DMS153 treated with DMSO at 0.1 percent for 48 hours (cell line): Measurements from ENCODE around the gene CHAF1A.

ENCODE experiments used
- DNase-seq: peaks from one replicate; lab custom pipeline; 2025; ENCODE audit not compliant: unreplicated experiment; lab: John Stamatoyannopoulos, UW

Gene CHAF1A

DNA sequence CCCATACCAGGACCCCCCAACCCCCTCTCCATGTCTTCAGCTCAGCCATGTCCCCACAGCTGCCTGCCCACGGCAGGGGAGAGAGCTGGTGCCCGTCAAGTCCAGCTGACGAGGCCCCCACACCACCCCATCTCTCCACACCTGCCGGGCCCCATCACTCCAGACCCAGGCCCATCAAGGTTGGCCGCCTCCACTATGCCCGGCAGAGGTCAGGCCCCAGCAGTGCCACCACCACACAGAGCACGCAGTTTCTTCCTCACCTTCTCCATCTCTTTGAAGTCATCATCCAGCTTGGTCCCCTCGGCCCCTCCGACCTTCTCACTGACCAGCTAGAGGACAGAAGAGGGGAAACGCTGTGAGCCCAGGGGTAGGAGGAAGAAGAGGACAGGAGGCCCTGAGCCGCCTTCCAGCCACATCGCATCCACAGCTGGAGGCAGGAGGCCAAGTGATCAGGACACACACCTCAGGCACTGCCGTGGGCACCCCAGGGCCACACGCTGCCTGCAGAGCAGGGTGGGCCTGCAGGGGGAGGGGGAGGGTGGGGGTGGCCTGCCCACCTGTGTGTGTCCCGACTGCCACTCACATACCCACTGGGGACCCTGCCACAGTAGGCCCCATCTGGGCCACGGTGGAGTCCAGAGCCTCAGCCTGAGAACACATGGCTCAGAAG is 35.6 kb upstream of the CHAF1A start:
- DNase-seq: no peak

DNA sequence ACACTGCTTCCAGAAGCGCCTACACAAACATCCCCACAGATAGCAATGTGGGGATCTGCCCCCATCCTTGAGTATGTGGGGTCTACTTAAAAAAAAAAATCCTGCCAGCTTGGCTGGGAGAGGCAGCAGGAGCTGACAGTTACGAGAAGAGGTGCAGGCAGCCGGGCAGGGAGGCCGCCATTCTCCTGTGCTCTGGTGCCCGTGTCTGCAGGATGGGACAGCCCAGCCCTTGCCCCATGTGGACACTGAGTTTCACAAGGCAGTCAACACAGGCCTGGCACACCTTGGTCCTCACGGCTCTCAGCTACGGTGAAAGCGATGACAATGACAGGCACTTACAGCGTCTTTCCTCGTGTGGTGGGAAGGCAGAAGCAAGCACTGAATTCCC is 35.1 kb upstream of the CHAF1A start:
- no peak for DNase-seq

DNA sequence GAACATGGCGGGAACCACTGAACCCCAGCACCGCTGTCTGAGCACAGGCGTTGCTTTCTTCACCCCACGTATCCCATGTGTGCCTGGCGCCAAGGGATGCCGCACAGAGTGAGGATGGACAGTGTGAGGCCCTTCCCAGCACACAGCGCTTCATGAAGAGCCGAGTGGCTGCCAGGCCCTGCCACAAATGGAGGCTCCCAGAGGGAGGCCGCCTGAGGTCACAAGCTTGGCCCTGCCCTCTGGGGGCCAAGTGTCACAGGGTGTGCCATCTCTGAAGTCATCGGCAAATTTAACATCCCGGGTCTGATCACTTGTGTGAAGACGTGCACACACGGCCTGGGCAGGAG is 34.7 kb upstream of the CHAF1A start:
- DNase-seq: no peak

DNA sequence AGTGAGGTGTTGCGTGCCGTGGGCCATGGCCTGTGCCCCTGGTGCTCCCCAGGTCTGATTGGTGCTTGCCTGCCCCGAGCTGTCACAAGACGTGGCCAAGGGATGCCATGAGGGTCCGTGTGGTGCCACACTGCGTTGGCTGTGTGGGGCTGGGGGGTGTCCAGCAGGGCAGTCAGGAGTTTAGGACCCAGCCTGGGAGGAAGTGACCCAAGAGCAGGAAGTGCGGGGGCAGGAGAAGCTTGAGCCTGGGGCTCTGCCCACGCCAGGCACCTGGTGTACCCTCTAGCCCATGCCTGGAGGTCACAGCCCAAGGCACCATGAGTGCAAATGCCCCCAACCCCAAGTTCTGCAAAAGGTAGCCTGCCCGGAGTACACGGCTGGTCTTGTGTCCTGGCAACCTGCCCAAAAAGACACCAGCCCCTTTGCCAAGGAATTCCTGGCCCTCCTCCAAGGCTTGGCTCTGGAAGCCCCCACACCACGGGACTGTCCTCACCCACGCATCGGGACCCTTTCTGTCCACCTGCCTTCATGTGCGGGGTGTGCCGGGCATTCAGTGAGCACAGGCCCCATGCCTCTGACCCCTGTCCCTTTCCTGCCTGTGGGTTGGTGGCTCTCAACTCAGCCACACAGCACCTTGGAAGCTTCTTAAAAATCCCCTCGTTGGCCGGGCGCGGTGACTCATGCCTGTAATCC is 34.2 kb upstream of the CHAF1A start:
- no peak for DNase-seq

DNA sequence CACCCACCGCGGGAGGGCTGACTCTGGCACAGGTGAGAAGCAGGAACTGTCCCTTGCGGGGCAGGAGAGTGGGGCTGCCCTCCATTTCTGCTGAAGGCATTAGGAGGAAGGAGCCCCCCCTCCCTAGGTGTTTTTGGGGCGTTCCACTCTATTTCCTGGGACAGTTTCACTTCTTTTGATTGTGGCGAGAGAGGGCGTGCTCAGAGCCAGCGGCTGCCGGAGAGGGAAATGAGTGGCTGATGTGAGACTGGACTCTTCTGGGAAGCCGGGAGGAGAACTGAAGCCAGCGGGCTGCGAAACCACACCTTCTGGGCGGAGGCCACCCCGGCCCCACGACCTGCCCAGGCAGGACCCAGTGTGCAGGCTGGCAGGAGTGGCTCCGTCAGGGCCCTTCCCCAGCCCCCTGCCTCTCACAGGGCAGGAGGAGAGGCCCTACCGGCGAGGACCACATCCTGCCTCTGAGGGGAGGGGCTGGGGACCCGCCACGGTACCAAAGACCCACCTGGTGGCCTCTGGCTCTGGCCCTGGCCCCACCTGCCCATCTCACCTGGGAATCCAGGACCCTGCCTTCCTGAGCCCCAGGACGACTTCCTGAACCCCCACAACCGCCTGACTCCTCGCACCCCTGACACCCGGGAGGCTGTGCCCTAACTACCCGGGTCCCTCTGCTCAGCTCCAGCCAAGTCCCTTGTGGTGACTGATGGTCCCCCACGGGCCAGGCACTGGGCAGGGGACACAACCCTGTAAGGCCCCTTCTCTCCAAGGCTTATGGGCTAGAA is 33.1 kb upstream of the CHAF1A start:
- DNase-seq: peak; percentile 27

DNA sequence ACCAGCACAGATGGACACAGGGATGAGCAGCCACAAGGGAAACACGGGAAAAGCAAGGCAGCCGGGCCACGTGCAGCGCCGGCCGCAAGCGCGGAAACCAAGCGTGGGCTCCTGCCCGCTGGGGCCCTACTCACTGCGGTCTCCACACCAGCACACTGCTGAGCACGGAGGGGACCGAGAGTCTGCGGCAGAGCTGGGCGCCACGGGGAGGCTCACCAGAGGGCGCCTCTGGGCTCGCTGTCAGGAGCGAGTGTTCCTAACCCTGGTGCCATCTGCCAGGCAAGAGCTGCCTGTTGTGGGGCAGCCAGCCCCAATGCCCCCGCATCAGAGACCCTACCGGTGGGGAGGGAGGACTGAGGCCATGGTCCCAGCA is 32.6 kb upstream of the CHAF1A start:
- peak; percentile 14 for DNase-seq

DNA sequence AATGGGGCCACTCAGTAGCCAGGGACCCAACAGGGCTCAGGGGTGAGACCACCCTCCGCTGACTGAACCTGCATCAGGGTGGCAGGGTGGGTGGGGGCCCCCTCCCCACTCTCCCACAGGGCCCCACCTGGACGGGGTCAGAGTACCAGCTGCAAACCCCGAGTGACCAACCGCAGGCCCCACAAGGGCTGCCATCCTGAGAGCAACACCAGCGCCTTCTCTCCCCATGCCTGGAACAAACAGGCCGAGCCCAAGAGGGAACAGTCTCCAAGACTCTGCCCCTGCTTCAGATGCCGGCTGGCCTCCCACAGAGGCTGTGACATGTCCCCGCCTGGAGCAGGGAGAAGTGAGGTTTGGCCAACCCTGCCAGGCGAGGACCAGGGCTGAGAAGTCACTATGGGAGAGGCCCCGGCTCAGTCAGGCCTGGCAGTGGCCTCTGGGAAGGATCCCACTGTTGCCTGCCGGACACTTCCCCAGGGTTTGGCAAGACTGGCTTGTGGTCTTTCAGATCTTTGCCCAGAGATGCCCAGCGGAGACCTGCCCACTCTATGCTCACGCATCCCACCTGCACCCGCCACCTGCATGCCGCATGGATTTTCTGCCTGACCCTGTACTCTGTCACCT is 31.9 kb upstream of the CHAF1A start:
- no peak for DNase-seq

DNA sequence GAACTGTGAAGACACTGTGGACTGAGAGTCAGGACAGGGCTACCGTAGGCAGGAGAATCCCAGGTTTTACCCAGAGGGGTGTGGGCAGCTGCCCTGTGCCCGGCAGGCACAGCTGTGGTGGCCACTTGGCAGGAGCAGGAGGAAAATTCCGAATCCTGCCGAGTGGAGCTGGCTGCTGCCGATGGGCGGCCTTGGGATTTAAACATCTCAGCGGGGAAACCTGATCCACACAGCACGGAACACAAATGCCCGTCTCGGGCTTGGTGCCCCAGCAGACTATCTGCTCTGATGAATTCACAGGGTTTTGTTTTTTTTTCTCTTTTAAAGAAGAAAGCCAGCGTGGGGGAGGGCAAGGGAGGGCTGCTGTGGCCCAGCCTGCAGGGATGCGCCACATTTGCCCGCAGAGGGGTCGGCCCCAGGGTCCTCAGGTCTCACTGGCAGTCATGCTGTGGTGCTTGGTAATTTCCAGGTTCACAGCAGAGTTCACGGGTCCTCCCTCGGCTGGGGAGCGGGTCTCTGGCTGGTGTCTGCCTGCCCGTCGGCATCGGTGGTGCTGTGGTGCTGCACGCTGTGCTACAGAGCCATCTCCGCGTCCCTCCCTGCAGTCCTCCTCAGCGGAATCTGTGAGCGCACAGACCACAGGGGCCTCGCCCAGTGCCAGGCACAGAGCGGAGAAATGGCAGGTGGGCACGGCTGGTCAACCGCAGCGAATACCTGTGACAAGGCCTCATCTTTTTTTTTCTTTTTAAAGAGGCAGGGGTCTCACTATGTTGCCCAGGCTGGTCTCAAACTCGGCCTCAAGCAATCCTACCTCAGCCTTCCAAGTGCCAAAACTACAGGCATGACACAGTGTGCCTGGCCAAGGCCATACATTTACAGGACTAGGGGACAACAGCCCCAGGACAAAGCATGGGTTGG is 30.9 kb upstream of the CHAF1A start:
- no peak for DNase-seq

DNA sequence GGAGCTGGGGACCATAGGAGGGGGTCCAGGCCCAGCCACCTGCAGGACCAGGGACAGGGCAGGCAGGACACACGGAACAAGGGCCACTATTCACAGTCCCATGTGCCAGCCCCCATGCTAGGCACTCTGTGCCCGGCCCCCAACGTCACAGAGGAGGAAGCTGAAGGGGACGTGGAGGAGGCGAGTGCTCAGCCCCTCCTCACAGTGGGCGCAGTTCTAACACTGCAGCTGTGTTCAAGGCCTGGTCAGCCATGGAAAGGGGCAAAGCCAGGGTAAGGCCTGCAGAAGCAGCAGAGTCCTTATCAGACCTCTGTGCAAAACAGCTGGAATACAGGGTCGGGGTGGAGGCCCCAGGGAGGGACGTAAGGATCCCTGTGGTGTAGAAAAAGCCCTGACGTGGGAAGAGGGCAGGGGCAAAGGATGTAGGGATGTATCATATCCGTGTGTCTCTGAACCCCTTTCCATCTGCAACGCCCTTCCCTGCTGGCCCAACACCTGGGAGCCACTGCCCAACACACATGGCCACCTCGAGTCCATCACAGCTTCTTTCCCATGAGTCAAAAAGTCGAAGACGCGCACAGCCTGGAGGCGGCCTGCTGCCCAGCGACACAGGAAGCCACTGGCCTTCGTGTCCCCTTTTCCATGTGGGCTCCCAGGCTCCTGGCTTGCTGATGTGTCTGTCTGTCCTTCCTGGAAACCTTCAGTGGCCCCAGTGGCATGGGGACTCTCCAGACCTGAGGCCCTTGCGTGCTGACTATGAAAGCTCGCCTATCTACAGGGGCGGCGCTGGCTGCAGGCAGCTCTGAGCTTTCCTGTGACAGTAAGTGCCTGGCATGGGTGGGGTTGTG is 30.1 kb upstream of the CHAF1A start:
- DNase-seq: no peak

DNA sequence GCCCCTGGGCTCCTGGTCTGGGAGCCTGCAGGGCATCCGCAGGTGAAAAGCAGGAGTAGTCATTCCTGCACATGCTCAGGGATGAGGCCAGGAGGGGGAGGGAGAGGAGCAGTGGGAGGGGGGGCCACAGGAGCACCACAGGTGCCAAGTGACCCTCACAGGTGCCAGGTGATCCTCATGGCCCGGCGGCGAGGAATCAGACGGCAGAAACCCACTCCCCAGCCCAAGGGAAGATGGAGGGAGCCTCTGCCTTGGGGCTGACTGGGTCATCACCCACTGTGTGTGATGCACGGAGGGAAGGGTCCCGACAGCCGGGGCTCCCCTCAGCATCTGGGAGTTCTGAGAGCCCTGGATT is 29.4 kb upstream of the CHAF1A start:
- DNase-seq: no peak

DNA sequence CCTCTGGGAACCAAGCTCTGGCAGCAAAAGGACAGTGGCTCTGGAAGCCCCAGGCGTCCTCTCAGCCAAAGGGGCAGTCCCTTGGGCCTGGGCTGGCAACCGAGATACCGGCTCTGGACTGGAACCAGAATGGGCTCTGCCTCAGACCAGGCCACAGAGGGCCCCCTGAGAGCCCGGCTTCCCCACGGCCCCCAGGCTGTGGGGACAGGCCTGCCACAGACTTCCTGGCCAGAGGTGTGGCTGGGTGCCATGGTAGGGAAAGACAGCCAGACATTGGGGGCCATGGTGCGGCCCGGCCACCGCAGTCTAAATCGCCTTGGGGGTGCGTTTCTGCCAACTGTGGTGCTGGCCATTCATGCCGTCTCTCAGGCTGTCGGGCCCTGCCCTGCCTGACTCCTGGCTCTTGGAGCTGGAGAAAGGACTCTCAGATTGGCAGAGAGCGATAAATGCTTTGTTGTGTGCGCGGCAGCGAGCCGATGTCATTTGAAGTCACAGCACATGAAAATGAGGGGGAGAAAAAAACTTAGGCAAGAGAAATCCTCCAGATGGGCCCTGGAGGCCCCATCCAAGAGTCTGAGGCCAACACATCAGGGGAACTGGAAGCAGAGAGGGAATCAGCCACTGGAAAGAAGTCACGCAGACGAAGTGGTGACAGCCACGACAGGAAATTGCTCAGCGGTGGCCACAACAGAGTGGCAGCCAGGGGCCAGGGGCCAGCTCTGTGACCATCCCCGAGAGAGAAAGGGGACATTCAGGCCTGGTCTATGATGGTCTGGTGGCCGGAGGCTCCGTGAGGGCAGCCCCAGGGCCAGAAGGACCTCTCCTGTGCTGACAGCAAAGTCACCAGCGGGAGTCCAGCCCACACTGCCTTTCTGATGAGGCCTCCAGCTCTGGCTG is 28.6 kb upstream of the CHAF1A start:
- DNase-seq: no peak

DNA sequence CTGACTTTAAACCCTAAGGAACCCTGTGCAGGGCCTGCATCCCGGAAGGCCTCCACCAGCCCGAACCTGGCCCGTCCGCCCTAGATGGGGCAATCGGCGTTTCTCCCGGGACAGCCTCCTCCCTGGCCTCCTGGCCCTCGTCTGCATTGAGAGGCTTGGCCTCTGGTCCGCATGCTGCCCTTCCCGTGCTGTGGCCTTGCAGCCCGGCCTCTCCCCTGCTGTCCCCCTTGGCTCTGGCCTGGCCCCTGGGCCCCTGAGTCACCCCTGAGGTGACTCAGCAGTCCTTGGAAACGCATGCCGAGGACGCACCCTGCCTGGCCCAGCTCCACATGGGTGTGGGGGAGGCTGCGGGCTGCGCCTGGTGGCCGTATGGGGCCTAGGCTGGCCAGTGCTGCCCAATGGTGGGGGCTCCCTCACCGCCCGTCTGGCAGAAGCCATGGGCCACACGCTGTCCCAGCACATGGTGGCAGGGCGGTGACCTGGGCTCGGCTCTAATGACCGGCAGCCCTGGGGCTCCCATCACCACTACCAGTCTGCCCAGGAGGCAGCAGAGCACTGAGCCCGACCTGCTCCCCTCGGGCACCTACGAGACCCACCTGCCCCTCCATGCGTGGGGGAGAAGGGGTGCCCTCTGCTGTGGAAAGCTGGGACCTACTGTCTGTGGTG is 27.8 kb upstream of the CHAF1A start:
- no peak for DNase-seq

DNA sequence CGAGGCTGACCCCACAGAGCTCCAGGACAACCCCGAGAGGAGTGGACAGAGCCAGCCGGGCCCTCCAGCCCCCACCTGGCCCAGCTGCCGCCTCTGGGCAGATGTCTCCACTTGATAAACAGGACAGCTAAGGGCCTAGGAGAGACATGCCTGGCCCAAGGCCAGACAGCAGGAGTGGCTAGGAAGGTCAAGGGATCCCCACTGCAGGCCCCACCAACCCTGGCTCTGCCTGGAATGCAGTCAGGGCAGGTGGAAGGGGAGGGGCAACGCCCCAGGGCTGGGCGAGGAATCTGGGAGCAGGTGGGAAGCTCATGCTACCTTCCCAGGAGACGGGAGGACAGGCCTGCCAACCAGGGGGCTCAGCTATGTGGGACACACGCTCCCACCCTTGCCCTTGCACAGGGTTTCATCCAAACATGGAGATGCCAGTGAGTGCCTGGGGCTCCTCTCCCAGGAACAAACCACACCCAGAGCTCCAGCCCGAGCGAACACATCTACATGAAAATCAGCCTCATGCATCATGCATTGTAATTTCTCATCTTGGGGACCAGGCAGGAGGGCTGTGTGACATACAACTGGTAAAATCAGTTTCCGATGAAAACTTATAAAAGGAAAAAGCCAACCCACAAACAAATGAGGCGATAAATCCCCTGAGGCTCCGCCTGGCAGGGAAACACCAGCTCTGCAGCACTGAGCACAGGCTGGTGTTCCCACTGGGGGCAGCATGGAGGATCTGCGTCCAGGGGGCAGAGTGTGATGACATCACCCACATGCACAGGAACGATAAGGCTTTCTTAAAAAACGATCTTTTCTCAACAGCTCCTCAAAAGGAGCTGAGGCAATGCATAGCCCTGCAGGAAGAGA is 27.0 kb upstream of the CHAF1A start:
- DNase-seq: no peak

DNA sequence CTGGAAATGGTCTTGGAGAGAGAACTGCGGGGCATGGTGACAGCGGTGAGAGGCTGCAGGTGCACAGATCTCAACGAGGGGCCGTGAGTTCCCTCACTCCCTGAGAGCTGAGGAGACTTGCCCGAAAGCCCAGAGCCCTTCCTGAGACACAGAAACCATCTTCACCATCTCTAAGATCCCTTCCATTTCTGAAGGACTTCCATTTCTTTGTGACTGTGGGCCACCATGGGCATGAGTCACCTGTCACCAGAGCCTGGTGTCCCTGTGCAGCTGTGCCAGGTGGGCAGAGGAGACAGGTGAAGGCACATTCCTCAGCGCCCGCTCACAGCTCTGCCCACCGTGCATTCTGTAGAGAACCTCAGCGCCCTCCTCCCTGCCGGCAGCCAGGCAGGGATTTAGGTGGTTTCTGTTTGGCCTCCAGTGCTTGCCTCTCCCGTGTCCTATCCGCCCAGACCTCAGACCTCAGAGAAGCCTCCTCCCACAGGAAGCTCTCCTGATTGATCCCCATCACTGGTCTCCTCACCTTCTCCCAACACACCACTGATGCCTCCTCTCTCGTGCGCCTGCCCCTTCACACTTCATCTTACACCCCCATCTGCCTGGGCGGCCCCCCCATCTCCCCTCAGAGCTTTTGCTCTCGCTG is 26.3 kb upstream of the CHAF1A start:
- DNase-seq: no peak

DNA sequence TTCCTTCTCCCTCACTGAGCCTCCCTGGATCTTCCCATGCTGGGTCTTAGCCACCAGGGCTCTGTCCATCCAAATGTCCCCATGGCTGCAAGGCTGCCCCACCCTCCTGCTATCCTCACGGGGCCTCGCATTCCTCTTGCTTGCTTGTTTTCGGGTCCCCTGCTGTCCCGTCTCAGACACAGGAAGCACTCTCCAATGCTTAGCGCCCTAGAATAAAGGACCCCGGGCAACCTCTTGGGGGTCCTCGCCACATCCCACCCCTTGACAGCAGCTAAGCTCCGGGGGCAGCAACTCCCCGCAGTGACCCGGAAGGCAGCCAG is 25.8 kb upstream of the CHAF1A start:
- DNase-seq: no peak

DNA sequence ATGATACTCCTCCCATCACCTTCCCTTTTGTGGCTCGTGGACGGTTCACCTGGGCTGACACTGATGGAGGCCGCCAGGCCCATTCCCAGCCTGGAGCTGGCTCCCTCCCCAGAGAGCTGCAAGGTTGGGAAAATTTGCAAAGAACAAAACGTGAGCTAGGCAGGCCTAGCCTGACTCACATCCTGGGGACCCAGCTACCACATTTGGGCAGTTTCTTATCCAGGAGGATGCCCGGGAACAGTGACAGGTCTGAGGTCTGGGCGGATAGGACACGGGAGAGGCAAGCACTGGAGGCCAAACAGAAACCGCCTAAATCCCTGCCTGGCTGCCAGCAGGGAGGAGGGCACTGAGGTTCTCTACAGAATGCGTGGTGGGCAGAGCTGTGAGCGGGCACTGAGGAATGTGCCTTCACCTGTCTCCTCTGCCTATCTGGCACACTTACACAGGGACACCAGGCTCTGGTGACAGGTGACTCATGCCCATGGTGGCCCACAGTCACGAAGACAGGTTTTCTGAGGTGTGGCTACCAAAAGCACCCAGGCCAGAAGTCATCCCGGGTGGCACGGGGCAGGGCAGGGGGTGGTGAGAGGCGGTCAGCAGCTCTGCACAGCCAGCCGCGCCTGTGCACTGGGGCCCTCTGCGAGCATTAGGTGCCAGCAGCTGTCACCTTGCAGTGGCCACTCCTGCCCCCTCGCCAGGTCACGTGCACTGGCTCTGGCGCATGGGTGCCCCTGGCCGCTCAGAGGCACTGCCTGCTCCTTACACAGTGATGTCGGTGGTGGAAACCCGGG is 25.3 kb upstream of the CHAF1A start:
- no peak for DNase-seq
